Kidney epithelial cell (primary cell): Measurements from ENCODE around the gene SCIMP. TPM values are rescaled to one million over a fixed set of nuclear protein-coding genes. Genes with fewer than 3 reads are reported as not detected.
"Not testable (repeated sequence)": the region's sequence is repeated elsewhere in the genome, so short reads cannot be mapped to it uniquely, and the experiment has no call there.

Experiments
- DNase-seq: peaks from one replicate; pipeline ENCODE4 v3.0.0-alpha.2; 2010; ENCODE audit warnings: low read depth
- H3K27me3 ChIP-seq: 2 replicates; pipeline ENCODE4 v1.6.0; 2011; ENCODE audit warnings: low read length; ENCODE audit not compliant: control insufficient read depth, insufficient read depth
- H3K36me3 ChIP-seq: 2 replicates; pipeline ENCODE4 v1.5.1; 2011; ENCODE audit warnings: low read length; ENCODE audit not compliant: control insufficient read depth, insufficient read depth
- H3K4me3 ChIP-seq: 2 replicates; pipeline ENCODE4 v1.5.1; 2011; ENCODE audit warnings: low read depth, mild to moderate bottlenecking, control low read depth, low read length
- total RNA-seq: library from RNA; depleted of rRNA; stranded (reverse); fragments of >200 nt; gene quantifications from 2 replicates; pipeline ENCODE4 v1.2.3, GENCODE V29; 2015
- TF ChIP-seq, protein P1 (sequence below): IDR thresholded peaks from 2 replicates; pipeline ENCODE4 v1.5.1; 2011; ENCODE audit warnings: mild to moderate bottlenecking, moderate library complexity, low read length, control low read depth, inconsistent platforms; ENCODE audit not compliant: insufficient read depth, poor library complexity, severe bottlenecking

Gene SCIMP
- total RNA-seq, 1 donor from 2014 or later = not detected

GRCh38 chr17:5183410-5183793 is 51.3 kb downstream of the SCIMP start:
- H3K27me3 ChIP-seq = no peaks in the 10 kb centered on the region

GRCh38 chr17:5182597-5183409 is 51.9 kb downstream of the SCIMP start:
- no peak for DNase-seq
- TF ChIP-seq, protein P1, sequence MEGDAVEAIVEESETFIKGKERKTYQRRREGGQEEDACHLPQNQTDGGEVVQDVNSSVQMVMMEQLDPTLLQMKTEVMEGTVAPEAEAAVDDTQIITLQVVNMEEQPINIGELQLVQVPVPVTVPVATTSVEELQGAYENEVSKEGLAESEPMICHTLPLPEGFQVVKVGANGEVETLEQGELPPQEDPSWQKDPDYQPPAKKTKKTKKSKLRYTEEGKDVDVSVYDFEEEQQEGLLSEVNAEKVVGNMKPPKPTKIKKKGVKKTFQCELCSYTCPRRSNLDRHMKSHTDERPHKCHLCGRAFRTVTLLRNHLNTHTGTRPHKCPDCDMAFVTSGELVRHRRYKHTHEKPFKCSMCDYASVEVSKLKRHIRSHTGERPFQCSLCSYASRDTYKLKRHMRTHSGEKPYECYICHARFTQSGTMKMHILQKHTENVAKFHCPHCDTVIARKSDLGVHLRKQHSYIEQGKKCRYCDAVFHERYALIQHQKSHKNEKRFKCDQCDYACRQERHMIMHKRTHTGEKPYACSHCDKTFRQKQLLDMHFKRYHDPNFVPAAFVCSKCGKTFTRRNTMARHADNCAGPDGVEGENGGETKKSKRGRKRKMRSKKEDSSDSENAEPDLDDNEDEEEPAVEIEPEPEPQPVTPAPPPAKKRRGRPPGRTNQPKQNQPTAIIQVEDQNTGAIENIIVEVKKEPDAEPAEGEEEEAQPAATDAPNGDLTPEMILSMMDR = no peak
- no peaks in the 10 kb centered on the region for H3K27me3 ChIP-seq
- H3K4me3 ChIP-seq = no peak overlapping the region
- no peaks in the 10 kb centered on the region for H3K36me3 ChIP-seq

More at GRCh38 chr17:5183410-5183793, 51.3 kb downstream of the SCIMP start:
- Histone ChIP-seq H3K36me3 (no peaks in the 10 kb centered on the region), H3K4me3 (no peak overlapping the region)
- no peak for DNase-seq
- TF ChIP-seq, protein P1 = no peak

DNA sequence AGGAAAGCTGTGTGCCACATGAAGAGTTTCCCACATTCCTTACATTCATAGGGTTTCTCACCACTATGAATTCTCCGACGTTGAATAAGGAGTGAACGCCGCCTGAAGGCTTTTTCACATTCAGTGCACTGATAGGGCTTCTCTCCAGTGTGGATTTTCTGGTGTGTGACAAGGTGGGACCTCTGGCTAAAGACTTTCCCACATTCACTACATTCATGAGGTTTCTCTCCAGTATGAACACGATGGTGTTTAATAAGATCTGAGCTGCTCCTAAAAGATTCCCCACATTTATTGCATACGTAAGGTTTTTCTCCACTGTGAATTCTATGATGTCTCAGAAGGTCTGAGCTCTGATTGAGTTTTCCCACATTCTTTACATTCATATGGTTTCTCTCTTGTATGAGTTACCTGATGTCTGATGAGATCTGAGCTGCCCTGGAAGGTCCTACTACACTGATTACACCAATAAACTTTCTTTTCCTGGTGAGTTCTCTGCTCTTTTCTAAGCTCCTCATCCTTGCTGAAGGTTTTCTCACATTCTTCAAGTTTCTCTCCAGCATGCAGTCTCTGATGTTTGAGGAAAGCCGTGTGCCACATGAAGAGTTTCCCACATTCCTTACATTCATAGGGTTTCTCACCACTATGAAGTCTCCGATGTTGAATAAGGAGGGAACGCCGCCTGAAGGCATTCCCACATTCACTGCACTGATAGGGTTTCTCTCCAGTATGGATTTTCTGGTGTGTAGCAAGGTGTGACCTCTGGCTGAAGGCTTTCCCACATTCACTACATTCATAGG is 53.0 kb downstream of the SCIMP start:
- Histone ChIP-seq H3K36me3 (no peaks in the 10 kb centered on the region), H3K27me3 (no peaks in the 10 kb centered on the region), H3K4me3 (no peak overlapping the region)
- no peak for DNase-seq
- TF ChIP-seq, protein P1 = no peak

DNA sequence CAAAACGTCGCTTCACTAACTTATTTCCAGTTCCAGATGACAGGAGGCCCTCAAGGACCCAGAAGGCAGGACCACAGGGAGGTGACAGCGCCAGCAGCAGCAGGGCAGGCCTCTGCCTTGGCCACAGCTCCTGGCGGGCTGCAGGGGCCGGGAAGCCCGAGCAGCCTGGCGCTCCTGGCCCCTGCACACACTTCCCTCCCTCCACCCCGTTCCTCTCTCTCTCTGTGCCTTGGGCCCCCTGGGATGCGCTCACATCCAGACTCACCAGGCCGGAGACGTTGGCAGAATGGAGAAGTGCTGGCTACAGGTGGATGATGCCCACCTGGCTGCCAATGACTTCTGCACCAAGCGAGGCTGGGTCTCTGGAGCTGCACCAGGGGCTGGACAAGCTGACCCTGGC is 55.7 kb downstream of the SCIMP start:
- Histone ChIP-seq H3K4me3 (no peak overlapping the region), H3K27me3 (no peaks in the 10 kb centered on the region), H3K36me3 (no peaks in the 10 kb centered on the region)
- no peak for DNase-seq
- TF ChIP-seq, protein P1 = no peak

GRCh38 chr17:5175027-5175426 is 59.6 kb downstream of the SCIMP start:
- not testable (repeated sequence) for DNase-seq, H3K27me3 ChIP-seq, H3K36me3 ChIP-seq, H3K4me3 ChIP-seq

DNA sequence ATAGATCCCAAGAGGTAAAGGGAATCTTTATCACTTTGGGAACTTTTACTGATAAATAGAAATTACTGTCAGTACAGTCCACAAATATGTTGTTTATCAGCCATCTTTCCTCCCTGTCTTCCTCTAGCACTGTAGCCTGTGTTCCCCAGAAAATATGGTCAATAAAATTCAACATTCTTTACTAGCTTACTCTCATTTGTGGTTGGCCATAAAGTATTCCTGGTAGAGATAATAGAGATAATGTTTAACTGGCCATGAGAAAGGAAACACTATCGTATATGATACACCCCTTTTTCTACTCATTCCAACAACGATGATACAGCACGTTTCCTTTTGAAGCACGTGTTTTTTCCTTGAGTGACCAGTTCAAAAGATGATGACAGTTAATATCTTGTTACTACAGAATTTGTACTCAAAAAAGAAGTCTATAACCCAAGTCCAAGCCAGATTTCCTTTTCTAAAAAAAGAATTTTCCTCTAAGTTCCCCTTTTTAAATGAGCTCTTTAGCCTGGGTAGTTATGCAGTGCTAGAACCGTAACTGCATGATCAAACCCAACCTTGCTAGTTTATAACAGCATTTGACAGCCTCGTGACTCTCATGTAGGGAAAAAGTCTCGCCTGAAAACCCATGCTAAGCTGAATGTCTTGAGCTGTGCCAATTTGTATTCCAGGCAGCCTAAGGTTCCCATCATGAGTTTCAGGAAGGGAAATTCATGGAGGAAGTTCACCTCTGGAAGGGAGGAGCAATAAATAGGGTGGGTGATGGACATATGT is 68.7 kb downstream of the SCIMP start:
- H3K36me3 ChIP-seq, DNase-seq, H3K27me3 ChIP-seq: not testable (repeated sequence)

More for the DNA sequence above, 68.7 kb downstream of the SCIMP start:
- H3K4me3 ChIP-seq = not testable (repeated sequence)
